HG02870 (cell line): ENCODE data around the gene CDYL.
"Not testable (repeated sequence)": the region's sequence is repeated elsewhere in the genome, so short reads cannot be mapped to it uniquely, and the experiment has no call there.

Experiments used
- ATAC-seq: cut with Tn5 transposase; IDR thresholded peaks from one replicate; pipeline ENCODE4 v1.9.1; 2021; ENCODE audit warnings: mild to moderate bottlenecking, moderate library complexity; ENCODE audit not compliant: unreplicated experiment

CDYL gene

DNA sequence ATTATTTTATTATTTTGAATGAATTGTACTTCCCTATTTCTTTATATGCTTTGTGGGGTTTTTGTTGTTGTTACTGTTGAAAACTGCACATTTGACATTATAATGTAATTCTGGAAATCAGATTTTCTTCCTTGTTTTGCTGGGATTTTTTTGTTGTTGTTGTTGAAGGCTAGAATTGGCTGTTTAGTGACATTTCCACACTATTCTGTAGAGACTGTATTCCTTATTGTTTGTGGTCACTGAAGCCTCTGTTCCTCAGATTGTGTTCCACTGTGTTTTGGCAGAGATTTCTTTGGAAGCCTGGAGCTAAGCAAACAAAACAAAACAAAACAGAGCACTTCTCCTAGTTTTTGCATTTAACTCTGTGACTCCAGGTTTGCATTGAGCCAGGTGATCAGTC lies 52.9 kb downstream of the CDYL start:
- no peak for ATAC-seq

DNA sequence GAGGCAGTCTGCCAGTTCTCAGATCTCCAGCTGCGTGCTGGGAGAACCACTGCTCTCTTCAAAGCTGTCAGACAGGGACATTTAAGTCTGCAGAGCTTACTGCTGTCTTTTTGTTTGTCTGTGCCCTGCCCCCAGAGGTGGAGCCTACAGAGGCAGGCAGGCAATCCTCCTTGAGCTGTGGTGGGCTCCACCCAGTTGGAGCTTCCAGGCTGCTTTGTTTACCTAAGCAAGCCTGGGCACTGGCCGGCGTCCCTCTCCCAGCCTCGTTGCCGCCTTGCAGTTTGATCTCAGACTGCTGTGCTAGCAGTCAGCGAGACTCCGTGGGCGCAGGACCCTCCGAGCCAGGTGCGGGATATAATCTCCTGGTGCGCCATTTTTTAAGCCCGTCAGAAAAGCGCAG lies 59.3 kb downstream of the CDYL start:
- not testable (repeated sequence) for ATAC-seq

DNA sequence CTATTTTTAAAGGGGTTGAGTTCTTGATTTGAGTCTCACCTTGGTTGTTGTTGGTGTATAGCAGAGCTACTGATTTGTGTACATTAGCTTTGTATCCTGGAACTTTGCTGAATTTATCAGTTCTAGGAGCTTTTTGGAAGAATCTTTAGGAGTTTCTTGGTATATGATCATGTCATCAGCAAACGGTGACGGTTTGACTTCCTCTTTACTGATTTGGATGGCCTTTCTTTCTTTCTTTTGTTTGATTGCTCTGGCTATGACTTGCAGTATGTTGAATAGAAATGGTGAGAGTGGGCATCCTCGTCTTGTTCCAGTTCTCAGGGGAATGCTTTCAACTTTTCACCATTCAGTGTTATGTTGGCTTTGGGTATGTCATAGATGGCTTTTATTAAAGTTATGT lies 64.0 kb downstream of the CDYL start:
- ATAC-seq, result no peak

DNA sequence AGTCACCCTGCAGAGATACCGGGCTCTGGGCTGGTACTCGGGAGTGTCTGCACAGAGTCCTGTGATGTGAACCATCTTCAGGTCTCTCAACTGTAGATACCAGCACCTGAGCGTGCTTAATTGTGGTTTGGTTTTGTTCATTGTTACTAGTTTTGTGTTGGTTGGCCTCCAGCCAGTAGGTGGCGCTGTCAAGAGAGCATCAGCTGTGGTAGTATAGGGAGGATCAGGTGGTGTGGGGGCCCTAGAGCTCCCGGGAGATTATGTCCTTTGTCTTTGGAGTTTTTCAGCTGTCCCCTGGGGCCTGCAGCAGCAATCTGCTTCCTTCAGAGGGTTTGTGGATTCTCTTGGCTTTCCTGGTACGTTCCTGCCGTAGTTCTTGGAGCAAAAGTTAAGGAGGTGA lies 67.9 kb downstream of the CDYL start:
- ATAC-seq, result no peak

DNA sequence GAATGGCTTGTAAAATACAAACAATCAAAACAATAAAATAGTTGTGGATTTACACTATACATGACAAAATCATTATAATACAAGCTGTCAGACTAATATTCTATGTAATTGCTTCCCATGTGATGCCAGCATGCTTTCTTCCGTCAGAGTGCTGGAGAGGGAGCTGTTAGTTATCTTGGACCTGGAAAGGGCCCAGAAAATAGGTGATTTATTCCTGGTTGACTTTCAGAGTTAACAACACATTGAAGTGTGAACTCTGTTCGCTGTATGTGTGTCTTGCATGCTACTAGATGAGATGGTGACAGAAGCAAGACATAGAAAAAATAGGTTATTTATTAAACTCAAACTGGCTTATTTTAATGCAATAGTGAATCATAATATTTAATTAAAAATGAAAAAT lies 70.2 kb downstream of the CDYL start:
- ATAC-seq, result no peak

DNA sequence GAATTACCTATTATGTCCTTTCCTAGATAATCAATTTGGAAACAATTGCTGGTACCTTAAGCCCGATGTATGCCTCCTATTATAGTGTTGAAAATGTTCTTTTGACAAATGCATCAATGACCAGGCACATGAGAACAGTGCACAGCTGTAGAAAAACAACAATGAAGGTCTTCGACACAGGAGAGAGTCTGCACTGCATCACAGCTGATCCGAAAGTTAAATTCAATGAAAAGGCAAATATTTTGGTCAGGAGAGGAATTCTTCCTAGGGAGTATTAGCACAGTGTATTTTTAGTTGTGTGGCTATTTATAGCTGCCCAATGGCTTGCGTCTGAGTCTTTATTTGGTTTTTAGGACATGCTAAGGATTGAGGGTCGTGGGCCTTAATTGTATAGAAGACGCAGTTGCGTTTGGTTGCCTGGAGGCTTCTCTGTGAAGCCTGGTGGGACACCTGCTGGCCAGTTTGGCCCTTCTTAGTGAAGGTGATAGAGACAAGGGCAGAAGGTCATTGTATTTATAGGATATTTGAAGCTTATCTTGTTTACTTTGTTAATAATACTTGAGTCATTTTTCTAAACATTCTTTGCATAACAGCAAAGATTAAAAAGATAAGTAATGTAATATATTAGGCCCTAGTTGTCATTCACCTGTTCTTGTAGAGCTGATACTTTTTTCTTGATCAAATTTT lies 72.3 kb downstream of the CDYL start:
- no peak for ATAC-seq

DNA sequence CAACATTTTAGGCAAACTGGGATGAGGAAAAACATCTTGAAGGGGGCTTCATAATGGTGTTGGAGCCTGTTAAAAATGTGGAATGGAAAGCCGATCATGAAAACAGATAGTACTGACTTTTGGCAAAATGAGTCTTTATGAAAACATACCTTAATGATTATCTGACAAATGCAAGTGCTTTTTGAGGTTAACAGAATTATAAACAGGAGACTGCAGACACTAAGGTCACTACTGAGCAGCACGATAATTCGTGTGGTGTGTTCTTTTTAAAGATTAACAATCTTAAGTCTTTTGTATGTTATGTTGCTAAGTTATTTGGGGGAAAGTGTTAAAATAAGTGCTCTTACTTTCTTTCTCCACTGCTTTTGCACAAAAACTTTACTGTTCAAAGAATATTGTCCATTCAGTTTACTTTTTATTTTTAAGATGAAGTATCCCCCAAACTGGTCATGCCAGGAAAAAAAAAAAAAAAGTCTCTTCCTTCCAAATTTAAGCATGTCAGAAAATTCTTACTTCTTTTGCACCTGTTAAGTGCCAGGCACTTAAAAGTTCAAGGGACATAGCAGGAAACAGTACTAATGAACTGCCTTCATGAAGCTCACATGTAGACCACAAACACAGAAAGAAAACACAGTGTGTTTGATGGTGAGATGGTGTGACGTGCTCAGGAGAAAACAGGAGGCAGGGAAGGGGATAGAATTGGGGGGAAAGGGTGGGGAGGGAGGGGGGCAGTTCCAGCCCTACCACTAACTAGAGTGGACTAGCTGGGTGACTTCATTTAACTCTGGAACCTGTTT lies 73.2 kb downstream of the CDYL start:
- ATAC-seq, result no peak

DNA sequence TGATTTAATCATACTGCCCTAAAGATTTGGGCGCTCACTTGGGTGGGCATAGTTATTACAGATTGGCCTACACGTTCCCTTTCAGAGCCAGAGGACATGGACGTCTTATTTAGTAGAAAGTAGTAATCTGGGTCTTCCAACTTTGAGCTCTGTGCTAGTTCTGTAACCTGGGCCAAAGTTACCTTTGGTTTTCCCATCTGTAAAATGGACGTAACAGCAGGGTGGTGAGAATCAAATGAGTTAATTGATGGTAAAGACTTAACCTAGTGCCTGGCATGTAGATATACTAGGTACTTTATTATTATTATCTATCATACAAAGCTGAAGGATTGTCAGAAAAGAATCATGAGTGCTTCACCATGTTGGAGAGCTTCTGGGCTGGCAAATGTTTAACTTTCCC lies 74.8 kb downstream of the CDYL start:
- ATAC-seq, result no peak

DNA sequence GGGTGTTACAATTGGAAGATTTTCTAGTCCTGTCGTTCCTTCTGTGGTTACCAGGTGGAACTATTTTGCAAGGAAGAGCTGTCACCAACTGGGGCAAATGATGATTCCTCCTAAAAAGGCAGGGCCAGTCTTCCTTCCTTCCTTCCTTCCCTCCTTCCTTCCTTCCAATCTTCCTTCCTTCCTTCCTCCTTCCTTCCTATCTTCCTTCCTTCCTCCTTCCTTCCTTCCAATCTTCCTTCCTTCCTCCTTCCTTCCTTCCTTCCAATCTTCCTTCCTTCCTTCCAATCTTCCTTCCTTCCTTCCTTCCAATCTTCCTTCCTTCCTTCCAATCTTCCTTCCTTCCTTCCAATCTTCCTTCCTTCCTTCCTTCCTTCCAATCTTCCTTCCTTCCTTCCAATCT lies 76.0 kb downstream of the CDYL start:
- ATAC-seq, result not testable (repeated sequence)

DNA sequence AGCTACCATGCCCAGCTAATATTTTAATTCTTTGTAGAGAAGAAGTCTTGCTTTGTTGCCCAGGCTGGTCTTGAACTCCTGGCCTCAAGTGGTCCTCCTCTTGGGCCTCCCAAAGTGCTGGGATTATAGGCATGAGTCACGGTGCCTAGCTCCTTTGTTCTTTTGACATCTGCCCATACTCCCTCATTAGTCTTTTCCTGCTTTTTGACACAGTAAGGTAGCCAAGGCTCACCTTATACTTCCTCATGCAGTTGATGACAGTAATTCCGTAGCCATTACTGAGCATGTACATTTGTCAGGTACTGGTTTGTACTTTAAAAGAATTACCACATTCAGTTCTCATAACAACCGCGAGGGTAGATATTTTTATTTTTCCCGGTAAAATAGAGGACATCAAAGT lies 76.7 kb downstream of the CDYL start:
- no peak for ATAC-seq

DNA sequence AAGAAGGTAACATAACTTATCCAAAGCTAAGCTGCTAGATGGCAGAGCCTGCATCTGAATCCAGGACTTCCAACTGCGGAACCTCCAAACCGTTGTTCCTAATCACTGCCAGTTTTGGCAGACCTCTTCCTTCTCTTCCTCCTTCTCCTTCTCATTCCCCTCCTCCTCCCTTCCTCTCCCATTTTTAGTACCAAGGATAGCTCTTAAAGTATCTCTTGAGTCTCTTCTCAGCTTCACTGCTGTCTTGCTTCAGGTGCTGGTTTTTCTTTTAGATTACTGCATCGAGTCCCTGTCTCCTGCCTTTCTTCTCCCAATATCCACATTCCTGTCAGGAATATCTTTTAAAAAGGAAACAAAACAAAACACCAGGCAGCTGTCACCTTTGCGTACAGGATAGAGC lies 77.1 kb downstream of the CDYL start:
- ATAC-seq, result no peak

DNA sequence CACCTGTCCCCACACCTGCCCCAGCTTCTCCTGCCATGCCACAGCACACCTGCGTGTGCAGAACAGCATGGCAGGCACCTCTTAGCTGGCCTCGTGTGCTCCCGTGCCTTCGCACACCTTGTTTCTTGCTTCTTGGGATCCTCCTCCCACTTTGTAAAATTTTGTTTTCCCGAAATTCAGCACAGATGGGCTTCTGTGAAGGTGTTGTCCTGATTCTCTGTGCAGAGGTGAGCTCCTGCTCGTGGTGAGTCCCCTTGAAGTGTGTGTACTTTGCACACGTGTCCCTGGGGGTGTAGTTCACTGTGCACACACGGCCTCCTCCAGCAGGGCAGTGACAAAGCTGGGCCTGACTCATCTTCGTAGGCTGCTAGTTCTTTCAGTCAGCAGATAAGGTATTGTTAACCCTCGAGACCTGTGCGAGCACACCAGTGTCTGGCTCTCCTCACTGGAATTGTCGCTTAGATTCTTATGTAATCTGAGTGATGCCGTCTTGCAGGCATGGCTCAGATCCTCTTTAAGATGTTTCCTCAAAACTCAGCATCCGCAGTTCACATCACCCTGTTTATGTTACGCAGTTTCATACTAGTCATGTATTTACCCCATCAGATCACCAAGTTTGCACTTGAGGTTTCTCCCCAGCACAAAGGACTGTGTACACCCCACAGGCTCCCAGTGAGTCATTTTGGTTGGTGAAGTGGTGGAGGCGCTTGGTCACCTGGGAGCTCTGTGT lies 77.7 kb downstream of the CDYL start:
- no peak for ATAC-seq

DNA sequence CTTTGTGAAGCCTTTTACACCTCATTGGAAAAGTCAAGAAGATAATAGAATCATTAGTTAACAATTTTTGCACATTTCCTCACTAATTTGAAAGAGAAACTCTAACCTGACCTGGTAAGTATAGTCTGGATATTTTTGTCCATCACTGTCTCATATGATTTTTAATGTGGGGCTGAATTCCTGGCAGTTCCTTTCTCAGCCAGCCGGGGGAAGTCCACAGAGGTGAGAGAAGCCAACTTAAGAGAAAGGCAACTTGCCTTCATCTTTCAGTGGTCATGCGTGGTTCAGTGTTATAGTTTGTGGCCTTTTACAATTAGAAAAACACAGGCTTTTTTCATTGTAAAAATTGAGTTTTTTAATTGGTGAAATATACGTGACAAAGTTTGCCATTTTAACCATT lies 80.6 kb downstream of the CDYL start:
- ATAC-seq, result no peak

DNA sequence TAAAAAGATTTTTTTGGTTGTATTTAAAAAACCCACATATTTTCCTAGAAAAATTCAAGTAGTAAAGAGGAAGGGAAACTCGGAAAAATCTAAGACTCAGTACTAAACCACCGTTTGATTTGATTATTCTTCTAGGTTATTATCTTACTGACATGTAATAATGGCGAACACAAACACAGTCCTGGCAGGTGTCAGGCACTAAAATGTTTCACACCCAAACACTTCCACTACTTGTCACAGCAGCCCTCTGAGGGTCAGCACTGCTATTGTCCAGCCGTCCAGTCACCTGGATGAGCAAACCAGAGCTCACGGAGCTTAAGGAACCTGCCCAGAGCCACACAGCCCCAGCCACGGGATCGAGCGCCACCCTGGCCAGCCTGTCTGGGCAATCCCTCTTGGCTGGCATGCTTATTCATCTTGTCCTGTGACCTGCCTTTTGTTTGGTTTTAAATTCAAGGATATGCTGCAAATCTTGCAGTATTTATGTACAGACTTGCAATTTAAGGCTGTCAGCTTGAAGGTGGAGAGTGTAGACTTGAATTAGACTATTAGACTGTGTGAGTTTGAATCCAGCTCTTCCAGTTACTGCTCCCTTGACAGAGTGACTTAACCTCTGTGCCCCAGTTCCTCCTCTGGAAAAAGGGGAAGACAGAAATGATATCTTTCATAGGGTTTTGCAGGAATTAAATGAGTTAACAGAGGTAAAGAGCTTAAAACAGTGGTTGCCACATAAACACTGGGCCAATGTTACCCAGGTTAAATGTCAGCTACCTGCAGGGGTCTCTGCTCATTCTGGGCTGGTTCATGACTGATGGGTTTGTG lies 82.2 kb downstream of the CDYL start:
- ATAC-seq, result no peak

DNA sequence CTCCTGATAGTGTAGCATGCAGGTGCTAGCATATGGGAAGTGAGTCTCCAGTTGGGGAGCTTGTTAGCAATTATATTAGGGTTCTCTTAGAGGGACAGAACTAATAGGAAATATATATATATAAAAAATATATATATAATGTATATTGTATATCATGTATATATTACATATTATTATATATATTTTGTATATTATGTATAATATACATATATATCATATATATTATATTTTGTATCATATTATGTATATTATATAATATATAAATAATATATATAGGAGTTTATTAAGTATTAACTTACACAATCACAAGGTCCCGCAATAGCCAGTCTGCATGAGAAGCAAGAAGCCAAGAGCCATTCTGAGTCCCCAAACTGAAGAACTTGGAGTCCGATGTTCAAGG lies 84.2 kb downstream of the CDYL start:
- ATAC-seq, result no peak

DNA sequence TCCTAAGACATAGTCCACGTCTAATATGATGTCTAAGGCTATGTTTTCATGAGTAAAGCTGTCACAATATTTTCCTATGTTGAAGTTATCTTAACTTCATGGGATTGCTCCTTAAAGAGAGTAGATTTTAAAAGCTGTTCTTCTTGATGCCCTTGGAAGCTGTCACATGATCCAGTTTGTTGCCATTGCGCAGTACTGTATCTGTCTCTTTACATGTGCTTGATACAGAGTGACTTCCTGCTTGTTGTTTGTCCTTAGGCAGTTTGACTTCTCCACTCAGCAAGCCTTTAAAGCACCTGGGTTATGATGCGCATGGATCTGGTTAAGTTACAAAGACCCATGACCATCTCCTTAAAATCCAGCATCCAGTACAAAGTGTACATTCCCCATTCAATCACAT lies 85.4 kb downstream of the CDYL start:
- ATAC-seq, result no peak

DNA sequence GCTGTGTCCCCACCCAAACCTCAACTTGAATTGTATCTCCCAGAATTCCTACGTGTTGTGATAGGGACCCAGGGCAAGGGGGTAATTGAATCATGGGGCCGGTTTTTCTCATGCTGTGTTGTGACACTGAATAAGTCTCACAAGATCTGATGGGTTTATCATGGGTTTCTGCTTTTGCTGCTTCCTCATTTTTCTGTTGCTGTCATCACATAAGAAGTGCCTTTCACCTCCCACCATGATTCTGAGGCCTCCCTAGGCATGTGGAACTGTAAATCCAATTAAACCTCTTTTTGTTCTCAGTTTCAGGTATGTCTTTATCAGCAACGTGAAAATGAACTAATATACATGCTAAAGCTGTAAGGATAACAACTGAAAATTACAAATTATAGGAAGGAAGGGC lies 88.3 kb downstream of the CDYL start:
- ATAC-seq, result no peak

DNA sequence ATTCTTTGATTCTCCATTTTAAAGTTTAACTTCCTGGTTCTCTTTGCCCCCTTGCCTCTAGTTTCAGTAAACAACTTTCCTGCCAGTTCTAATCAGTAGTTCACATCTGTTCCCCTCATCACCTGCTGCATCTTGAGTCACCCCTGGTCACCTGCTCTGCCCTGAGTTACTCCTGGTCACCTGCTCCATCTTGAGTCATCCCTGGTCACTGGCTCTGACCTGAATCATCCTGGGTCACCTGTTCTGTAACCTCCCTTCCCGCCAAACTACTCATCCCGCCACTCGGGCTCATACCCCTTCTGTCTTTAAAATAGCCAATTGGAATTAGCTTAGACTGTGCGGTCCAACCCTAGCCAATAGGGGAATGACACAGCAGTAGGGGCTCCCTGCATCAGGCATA lies 88.8 kb downstream of the CDYL start:
- ATAC-seq, result not testable (repeated sequence)

DNA sequence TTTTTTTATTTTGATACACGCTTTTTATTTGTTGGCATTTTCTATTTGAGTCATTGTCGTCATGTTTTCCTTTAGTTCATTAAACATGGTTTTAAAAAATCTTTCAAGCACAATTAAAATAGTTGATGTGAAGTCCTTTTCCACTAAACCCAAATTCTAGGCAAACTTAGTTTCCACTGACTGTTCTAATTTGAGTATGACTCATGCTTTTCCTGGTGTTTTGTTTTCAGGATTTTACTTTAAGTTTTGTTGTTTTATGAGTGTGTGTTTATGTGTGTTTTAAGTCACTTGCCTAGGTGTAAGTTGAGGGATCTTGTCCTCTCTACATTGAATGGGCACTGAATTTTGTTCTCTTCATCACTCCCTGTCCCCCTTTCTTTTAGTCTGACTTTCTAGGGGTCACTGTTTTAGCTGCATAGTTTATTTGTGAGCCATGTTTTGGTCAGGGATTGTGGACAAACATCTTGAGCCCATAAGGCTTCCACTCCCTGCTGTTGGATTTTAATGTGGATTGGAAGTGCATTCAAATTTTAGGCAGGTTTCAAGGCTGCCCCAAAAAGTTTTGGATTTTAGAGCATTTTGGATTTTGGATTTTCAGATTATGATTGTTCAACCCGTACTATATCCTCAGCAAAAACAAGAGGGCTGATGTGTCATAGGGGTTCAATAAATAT lies 94.8 kb downstream of the CDYL start:
- ATAC-seq, result no peak

DNA sequence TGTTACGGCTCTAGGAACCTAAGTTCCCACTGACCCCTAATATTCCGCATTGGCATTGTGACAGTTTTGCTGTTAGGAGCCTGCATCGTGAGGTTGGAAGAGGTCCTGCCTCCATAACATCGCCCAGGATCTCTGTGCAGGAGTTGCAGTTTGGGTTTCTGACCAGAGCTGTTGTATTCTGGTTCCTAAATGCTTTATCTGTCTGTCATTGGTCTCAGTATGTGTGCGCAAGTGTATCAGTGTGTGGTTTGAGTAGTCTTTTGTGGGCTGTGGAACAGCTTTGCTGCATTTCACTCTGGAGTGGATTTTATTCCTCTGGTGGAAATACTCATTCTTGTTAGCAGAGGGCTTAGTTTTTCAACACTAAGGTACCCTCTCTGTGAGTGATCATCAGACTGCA lies 95.6 kb downstream of the CDYL start:
- ATAC-seq, result no peak

DNA sequence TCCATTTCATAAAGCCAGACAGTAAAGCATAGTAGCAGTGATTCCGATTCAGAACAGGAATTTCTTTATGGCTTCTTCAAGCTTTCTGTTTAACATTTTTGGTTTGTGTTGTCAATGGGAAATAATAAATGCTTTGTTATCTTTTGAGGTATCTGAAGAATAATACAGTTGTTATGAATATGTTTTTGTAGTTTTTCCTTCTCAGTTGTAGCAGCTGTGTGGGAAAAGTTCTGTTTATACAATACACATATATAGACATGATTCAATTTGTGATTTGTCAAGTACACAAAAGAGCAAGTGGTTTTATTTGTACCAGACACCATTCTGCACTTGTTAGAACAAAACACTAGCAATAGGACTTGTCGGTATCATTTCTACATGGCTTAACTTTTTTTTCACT lies 96.6 kb downstream of the CDYL start:
- no peak for ATAC-seq
